Prostate gland (tissue), 2 donors: ENCODE measurements around the gene GABBR2.

Experiments
- CTCF ChIP-seq, 4 experiments: fragments of 200-600 bp in 2 of 4; fragments of 450-650 bp in 2 of 4; sonication (generic) in 2 of 4; IDR thresholded peaks; 1 replicate in 3 of 4; 2 replicates in 1 of 4; pipeline ENCODE4 v1.5.1; 2016 to 2019; ENCODE audit warnings: antibody characterized with exemption in 4 of 4, mild to moderate bottlenecking in 2 of 4, moderate library complexity in 2 of 4
- POLR2A ChIP-seq: fragments of 450-650 bp; IDR thresholded peaks from one replicate; pipeline ENCODE4 v1.6.1; 2016; ENCODE audit warnings: antibody characterized with exemption, mild to moderate bottlenecking
- POLR2AphosphoS5 ChIP-seq: sonication (generic); formaldehyde crosslinking; IDR thresholded peaks from one replicate; pipeline ENCODE4 v1.6.1; 2017; ENCODE audit warnings: antibody characterized with exemption

GRCh38 chr9:98550206-98550820 is 158.4 kb downstream of the GABBR2 start:
- TF ChIP-seq CTCF (IDR thresholded peaks at IDR 0.05) (no peak), POLR2AphosphoS5 (no peak), POLR2A (no peak)
